ENCODE data around the gene USP36. TPM values are rescaled to one million over a fixed set of nuclear protein-coding genes. Genes with fewer than 3 reads are reported as not detected.

Gene USP36
- total and polyA plus RNA-seq, 2 experiments from 2014 or later: 27.1 to 27.8 TPM

GRCh38 chr17:78818152-78818846, 22.3 kb downstream of the USP36 start:
- peaks cover 68% of the 10 kb centered on the region for H3K36me3 ChIP-seq

GRCh38 chr17:78817123-78817522, 23.5 kb downstream of the USP36 start:
- no peak for TF ChIP-seq CTCF (IDR thresholded peaks at IDR 0.05; ENCODE audit: low read depth, low read length)
- Histone ChIP-seq H3K4me1 (ENCODE audit: low read depth) (no peaks in the 10 kb centered on the region), H3K27me3 (no peaks in the 10 kb centered on the region), H3K4me3 (no peak overlapping the region), H3K27ac (no peak overlapping the region), H3K9me3 (ENCODE audit: low read depth) (no peaks in the 10 kb centered on the region), H3K36me3 (peaks cover 71% of the 10 kb centered on the region)
- no peak for DNase-seq (ENCODE audit: low read depth in 1 of 2, low spot score in 1 of 2)

More at GRCh38 chr17:78818152-78818846, 22.3 kb downstream of the USP36 start:
- no peaks in the 10 kb centered on the region for H3K9me3 ChIP-seq (ENCODE audit: low read depth)
- DNase-seq (ENCODE audit: low read depth in 1 of 2, low spot score in 1 of 2): no peak
- H3K27ac ChIP-seq: no peak overlapping the region
- H3K27me3 ChIP-seq: no peaks in the 10 kb centered on the region
- no peak overlapping the region for H3K4me3 ChIP-seq
- no peaks in the 10 kb centered on the region for H3K4me1 ChIP-seq (ENCODE audit: low read depth)
- no peak for TF ChIP-seq CTCF (IDR thresholded peaks at IDR 0.05; ENCODE audit: low read depth, low read length)

GRCh38 chr17:78815696-78816095, 24.9 kb downstream of the USP36 start:
- no peaks in the 10 kb centered on the region for H3K27me3 ChIP-seq
- no peak overlapping the region for H3K4me3 ChIP-seq
- no peak overlapping the region for H3K27ac ChIP-seq
- no peak for DNase-seq (ENCODE audit: low read depth in 1 of 2, low spot score in 1 of 2)
- TF ChIP-seq CTCF (IDR thresholded peaks at IDR 0.05; ENCODE audit: low read depth, low read length): no peak
- peaks cover 76% of the 10 kb centered on the region for H3K36me3 ChIP-seq
- no peaks in the 10 kb centered on the region for H3K4me1 ChIP-seq (ENCODE audit: low read depth)
- H3K9me3 ChIP-seq (ENCODE audit: low read depth): no peaks in the 10 kb centered on the region

GRCh38 chr17:78812855-78813254, 27.8 kb downstream of the USP36 start:
- peaks cover 73% of the 10 kb centered on the region for H3K36me3 ChIP-seq
- no peak overlapping the region for H3K4me3 ChIP-seq
- no peak overlapping the region for H3K27ac ChIP-seq
- H3K4me1 ChIP-seq (ENCODE audit: low read depth): no peaks in the 10 kb centered on the region
- no peaks in the 10 kb centered on the region for H3K9me3 ChIP-seq (ENCODE audit: low read depth)
- no peaks in the 10 kb centered on the region for H3K27me3 ChIP-seq
- TF ChIP-seq CTCF (IDR thresholded peaks at IDR 0.05; ENCODE audit: low read depth, low read length): no peak
- no peak for DNase-seq (ENCODE audit: low read depth in 1 of 2, low spot score in 1 of 2)

GRCh38 chr17:78808163-78808562, 32.5 kb downstream of the USP36 start:
- no peak for TF ChIP-seq CTCF (IDR thresholded peaks at IDR 0.05; ENCODE audit: low read depth, low read length)
- H3K4me3 ChIP-seq: no peak overlapping the region
- H3K27ac ChIP-seq: no peak overlapping the region
- H3K4me1 ChIP-seq (ENCODE audit: low read depth): no peaks in the 10 kb centered on the region
- H3K9me3 ChIP-seq (ENCODE audit: low read depth): no peaks in the 10 kb centered on the region
- no peaks in the 10 kb centered on the region for H3K27me3 ChIP-seq
- peaks cover 63% of the 10 kb centered on the region for H3K36me3 ChIP-seq
- DNase-seq (ENCODE audit: low read depth in 1 of 2, low spot score in 1 of 2): peak in 1 of 2 donors; percentile 9
